Esophagus squamous epithelium (tissue), 4 donors: ENCODE results near the gene CST6.

ENCODE experiments used
- CTCF ChIP-seq, 6 experiments: fragments of 450-650 bp in 4 of 6; fragments of 200-600 bp in 2 of 6; sonication (generic) in 2 of 6; IDR thresholded peaks; one replicate each; pipeline ENCODE4 v1.5.1; 2016 to 2019; ENCODE audit warnings: antibody characterized with exemption in 6 of 6, mild to moderate bottlenecking in 4 of 6, moderate library complexity in 4 of 6
- POLR2A ChIP-seq, 4 donors: fragments of 450-650 bp; IDR thresholded peaks; one replicate each; pipeline ENCODE4 v1.6.1; 2017; ENCODE audit warnings: antibody characterized with exemption in 4 of 4, mild to moderate bottlenecking in 4 of 4, moderate library complexity in 3 of 4

GRCh38 chr11:66042996-66043906 lies 31.4 kb downstream of the CST6 start:
- no peak for TF ChIP-seq CTCF (IDR thresholded peaks at IDR 0.05)
- no peak for TF ChIP-seq POLR2A (IDR thresholded peaks at IDR 0.05)
